Left ventricle myocardium inferior (tissue), 1 donor: Measurements from ENCODE around the gene PCSK5. TPM values are rescaled to one million over a fixed set of nuclear protein-coding genes. Genes with fewer than 3 reads are reported as not detected.

Experiments
- DNase-seq: peaks from one replicate; pipeline ENCODE4 v3.0.0-alpha.2; 2020
- H3K27ac ChIP-seq: fragments of 200-600 bp; replicated peaks from 2 replicates; pipeline ENCODE4 v1.8.0; 2021
- H3K27me3 ChIP-seq: fragments of 200-600 bp; 2 replicates; pipeline ENCODE4 v1.8.0; 2021; ENCODE audit warnings: low read depth
- H3K36me3 ChIP-seq: fragments of 200-600 bp; 2 replicates; pipeline ENCODE4 v1.8.0; 2021
- H3K4me1 ChIP-seq: fragments of 200-600 bp; 2 replicates; pipeline ENCODE4 v1.8.0; 2021
- H3K4me3 ChIP-seq: fragments of 200-600 bp; 2 replicates; pipeline ENCODE4 v1.8.0; 2021; ENCODE audit warnings: mild to moderate bottlenecking, moderate library complexity
- H3K9me3 ChIP-seq: fragments of 200-600 bp; replicated peaks from 2 replicates; pipeline ENCODE4 v1.8.0; 2021
- intact Hi-C: fragments of 100-400 bp; cut with micrococcal nuclease; formaldehyde crosslinking; loops from one replicate; pipeline ENCODE4 v1.11.0; 2022
- total RNA-seq: library from RNA; stranded (reverse); fragmentation: NEBNext Ultra II Directional; extraction: Animal tissue kit (Norgen Biotek cat#: 25700); gene quantifications from one replicate; pipeline ENCODE4 v1.2.1, GENCODE V29; 2021
- TF ChIP-seq, protein P1 (sequence below): fragments of 200-600 bp; IDR thresholded peaks from 2 replicates; pipeline ENCODE4 v1.8.0; 2021; ENCODE audit warnings: antibody characterized with exemption, mild to moderate bottlenecking, borderline replicate concordance
- donor health status: DM: no; HTN: yes; CAD: no; lungs with severe emphysema.

PCSK5 gene
- total RNA-seq, 1 donor from 2014 or later, result 5.6 TPM

DNA sequence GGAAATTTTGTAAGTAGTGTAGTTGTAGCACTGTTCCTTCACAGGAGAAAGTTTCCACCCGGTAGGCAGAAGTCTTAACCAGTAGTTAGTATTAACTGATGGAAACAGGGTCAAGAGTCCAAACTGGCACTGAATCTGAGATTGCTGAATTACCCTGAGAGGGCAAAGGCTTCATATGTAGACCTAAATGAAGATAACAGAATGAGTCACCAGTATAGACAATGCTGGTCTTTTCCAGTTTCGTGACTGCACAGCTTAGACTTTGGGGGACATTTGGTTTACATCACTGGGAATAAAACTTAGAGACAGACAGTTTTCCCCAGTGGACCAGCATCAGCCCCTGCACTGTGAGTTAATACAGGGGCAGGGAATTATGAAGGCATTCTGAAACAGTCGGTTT lies 60.5 kb downstream of the PCSK5 start:
- Histone ChIP-seq H3K4me1 (no peaks in the 10 kb centered on the region), H3K4me3 (no peak overlapping the region), H3K36me3 (no peaks in the 10 kb centered on the region), H3K27ac (no peak overlapping the region), H3K27me3 (no peaks in the 10 kb centered on the region), H3K9me3 (no peaks in the 10 kb centered on the region)
- DNase-seq, result no peak
- TF ChIP-seq, protein P1, sequence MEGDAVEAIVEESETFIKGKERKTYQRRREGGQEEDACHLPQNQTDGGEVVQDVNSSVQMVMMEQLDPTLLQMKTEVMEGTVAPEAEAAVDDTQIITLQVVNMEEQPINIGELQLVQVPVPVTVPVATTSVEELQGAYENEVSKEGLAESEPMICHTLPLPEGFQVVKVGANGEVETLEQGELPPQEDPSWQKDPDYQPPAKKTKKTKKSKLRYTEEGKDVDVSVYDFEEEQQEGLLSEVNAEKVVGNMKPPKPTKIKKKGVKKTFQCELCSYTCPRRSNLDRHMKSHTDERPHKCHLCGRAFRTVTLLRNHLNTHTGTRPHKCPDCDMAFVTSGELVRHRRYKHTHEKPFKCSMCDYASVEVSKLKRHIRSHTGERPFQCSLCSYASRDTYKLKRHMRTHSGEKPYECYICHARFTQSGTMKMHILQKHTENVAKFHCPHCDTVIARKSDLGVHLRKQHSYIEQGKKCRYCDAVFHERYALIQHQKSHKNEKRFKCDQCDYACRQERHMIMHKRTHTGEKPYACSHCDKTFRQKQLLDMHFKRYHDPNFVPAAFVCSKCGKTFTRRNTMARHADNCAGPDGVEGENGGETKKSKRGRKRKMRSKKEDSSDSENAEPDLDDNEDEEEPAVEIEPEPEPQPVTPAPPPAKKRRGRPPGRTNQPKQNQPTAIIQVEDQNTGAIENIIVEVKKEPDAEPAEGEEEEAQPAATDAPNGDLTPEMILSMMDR, result no peak
- intact Hi-C loops, result no loop called here

DNA sequence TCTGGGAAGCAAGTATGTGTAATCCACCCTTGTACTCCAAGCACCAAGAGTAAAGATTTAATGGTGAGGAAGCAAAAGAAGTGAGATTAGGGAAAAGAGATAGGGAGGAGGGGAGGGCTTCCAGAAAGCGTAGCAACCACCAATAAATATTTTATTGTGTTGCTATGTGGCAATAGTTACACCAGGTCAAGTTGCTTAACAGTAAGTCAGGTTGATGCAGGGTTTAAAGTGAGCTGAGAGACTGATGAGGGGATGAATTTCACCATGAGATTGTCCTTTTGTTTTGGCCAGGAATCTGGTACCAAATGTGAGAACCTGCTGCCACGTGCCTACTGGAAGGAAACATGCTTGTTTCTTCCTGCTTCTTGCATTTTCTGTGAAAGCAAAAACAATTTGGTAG lies 62.7 kb downstream of the PCSK5 start:
- intact Hi-C loops, result no loop called here
- H3K36me3 ChIP-seq, result no peaks in the 10 kb centered on the region
- DNase-seq, result no peak
- H3K27me3 ChIP-seq, result no peaks in the 10 kb centered on the region
- TF ChIP-seq, protein P1, result no peak
- H3K4me3 ChIP-seq, result no peak overlapping the region
- H3K4me1 ChIP-seq, result no peaks in the 10 kb centered on the region
- no peaks in the 10 kb centered on the region for H3K9me3 ChIP-seq
- no peak overlapping the region for H3K27ac ChIP-seq

DNA sequence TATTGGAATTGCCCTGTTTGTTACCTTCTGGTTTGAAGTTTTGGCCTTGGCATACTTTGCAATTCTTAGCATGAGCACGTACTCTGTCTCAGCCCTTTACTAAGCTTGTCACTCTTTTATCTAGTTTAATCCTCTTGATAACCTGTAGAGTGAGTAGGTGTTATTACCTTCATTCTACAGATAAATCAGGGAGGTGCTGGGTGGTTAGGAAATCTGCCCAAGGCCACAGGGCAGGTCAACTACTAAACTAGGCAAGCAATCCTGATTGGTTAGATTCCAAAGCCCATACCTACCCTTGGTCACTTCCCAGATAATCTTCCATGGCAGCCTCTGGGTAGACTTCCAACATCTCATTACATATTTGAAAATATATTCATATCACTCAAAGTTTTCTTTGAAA lies 65.7 kb downstream of the PCSK5 start:
- Histone ChIP-seq H3K4me1 (no peaks in the 10 kb centered on the region), H3K36me3 (no peaks in the 10 kb centered on the region), H3K27ac (no peak overlapping the region), H3K27me3 (no peaks in the 10 kb centered on the region), H3K4me3 (no peak overlapping the region), H3K9me3 (no peaks in the 10 kb centered on the region)
- intact Hi-C loops, result no loop called here
- TF ChIP-seq, protein P1, result no peak
- no peak for DNase-seq

DNA sequence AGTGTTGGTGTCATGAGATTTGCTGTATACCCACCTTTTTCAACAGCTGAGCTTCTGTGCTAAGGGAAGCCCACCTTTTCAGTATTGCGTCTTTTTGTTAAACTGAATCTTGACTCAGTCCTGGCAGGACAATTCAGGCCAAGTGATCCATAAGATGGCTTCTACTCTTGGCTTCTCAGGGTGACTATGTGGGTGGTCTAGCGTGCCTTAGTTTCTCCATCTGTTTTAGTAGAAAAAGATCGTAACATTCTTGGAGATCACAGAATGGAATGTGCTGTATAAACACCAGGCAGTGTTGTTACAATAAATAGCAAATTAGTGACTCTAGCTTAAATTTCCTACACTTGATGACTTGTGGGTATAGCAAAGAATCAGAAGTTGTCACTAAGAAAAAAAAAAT lies 66.6 kb downstream of the PCSK5 start:
- no peak for DNase-seq
- no peak overlapping the region for H3K27ac ChIP-seq
- intact Hi-C loops, result no loop called here
- no peaks in the 10 kb centered on the region for H3K36me3 ChIP-seq
- no peak overlapping the region for H3K4me3 ChIP-seq
- H3K27me3 ChIP-seq, result no peaks in the 10 kb centered on the region
- no peaks in the 10 kb centered on the region for H3K9me3 ChIP-seq
- TF ChIP-seq, protein P1, result no peak
- H3K4me1 ChIP-seq, result peaks cover 7% of the 10 kb centered on the region

DNA sequence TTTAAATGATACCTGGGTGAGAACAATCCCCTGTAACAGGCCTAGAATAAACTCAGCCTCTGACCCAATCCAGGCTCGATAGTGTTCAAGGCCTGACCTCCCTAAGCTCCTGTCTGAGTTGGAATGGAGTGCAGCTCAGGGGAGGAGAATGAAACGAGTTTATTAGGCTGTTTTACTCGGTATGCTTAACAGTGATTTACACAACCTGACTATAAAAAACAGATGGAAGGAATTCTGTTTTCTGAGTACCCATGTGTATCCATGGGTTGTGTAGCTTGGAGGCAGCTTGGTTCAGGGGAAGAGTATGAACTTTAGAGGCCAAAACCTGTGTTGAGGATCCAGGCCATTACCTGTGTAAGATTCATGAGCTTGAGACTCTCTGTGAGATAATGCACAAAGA lies 67.8 kb downstream of the PCSK5 start:
- intact Hi-C loops, result no loop called here
- Histone ChIP-seq H3K27me3 (no peaks in the 10 kb centered on the region), H3K36me3 (no peaks in the 10 kb centered on the region), H3K4me1 (peaks cover 18% of the 10 kb centered on the region), H3K4me3 (no peak overlapping the region), H3K27ac (no peak overlapping the region), H3K9me3 (no peaks in the 10 kb centered on the region)
- DNase-seq, result no peak
- TF ChIP-seq, protein P1, result no peak

DNA sequence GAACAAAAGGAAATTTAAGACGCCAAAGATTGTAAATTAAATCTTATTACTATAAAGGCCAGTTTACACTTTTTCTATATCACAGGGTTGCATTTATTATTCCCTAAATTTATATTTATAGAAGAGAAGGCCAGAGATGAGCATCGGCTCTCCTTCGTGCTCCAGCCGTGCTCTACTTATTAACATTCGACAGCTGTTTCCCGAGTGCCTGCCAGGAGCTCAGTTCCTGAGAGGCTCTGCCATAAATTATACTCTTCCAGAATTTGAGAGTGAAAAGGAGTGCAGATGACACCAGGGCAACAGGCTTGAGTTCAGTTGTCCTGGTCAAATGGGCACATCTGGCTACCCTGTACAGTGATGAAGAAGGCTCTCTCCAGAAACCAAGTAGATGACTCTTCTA lies 70.1 kb downstream of the PCSK5 start:
- peaks cover 35% of the 10 kb centered on the region for H3K4me1 ChIP-seq
- intact Hi-C loops, result no loop called here

More for the DNA sequence above, 70.1 kb downstream of the PCSK5 start:
- TF ChIP-seq, protein P1, result no peak
- Histone ChIP-seq H3K27me3 (no peaks in the 10 kb centered on the region), H3K27ac (no peak overlapping the region), H3K9me3 (no peaks in the 10 kb centered on the region), H3K36me3 (no peaks in the 10 kb centered on the region), H3K4me3 (no peak overlapping the region)
- peak; percentile 39 for DNase-seq
